B cell (primary cell): ENCODE measurements around the gene CCND3.

ENCODE experiments used
- CTCF ChIP-seq: fragments of 200-600 bp; IDR thresholded peaks from one replicate; pipeline ENCODE4 v1.8.0; 2022; ENCODE audit warnings: antibody characterized with exemption, mild to moderate bottlenecking
- EZH2 ChIP-seq: IDR thresholded peaks from 2 replicates; pipeline ENCODE4 v1.6.1; 2012; ENCODE audit warnings: borderline replicate concordance, low read depth, mild to moderate bottlenecking, moderate library complexity, low read length; ENCODE audit not compliant: insufficient read depth, poor library complexity, severe bottlenecking

GRCh38 chr6:41885930-41886329 lies 55.7 kb downstream of the CCND3 start:
- TF ChIP-seq CTCF (no peak), EZH2 (no peak)
